Embryonic facial prominence (tissue), 1 donor: ENCODE data around the gene HPCAL1.

ENCODE experiments used
- DNase-seq: peaks from one replicate; pipeline ENCODE4 v3.0.0-alpha.2; 2016; ENCODE audit errors: extremely low spot score

The HPCAL1 gene

DNA sequence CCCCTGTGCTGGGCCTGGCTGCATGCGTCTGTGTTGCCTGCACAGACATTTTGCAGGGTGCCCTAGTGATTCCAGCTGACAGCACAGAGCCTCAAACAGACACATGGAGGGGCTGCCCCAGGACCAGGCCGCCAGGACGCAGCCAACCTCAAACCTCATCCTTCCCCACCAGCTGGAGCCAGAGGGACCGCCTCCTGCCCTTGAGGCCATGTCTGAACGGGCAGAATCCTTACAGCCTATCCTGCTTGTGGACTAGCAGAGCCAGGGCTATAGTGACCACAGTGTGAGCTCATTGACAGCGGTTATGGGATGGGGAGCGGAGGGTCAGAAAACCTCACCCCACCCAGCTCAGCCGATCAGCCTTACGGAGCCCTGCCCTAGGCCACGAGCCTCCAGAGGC lies 123.0 kb downstream of the HPCAL1 start:
- DNase-seq: no peak

DNA sequence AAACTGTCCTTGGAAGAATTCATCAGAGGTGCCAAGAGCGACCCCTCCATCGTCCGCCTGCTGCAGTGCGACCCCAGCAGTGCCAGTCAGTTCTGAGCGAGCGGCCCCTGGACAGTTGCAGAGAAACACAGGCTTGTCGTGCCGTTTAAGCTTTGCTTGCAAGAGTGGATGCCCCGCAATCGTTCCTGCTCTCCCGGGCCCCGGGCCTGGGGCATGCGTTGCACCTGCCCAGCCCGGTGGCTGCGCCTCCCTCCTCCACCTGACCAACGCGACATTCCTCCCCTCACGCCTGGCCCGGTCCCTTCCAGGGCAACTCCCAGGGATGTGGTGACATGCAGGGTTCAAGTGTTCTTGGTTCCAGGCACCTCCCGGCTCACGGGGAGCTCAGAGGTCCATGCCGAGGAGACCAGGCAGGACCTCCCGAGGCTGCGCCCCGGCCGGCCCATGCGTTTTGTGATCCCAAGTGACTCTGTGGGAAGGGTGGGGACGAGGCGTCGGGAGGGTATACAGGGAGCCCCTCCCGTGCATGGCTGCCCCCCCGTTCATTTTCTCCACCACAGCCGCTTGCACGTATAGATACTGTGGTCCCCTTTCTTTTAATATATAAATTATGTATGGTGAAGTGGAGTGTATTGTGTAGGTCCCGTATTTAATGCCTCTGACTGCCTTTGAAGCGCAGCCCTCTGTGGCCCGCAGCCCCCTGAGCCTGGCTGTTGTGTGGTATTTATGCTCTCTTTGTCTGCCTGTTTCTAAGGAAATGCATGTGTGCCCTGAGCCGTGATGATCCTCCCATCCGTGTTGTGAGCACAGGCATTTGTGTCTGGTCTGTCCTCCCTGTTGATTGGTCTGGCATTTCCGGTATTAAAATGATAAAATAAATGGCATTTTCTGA lies 124.3 kb downstream of the HPCAL1 start:
- DNase-seq: no peak

DNA sequence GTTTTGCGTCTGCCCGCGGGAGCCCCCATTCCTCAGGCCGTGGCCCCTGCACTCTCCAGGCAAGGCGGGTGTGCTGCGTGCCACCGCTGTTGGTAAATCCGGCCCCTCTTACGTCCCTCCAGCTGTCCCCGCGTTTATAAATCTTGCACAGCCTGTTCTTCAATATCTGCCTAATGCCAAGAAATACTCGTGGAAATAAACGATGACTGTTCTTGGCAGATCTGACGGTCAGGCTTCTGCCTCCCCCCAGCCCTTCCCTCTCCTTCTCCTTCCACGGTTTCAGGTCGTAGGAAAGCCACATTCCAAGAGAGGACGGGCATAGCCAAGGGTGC lies 124.9 kb downstream of the HPCAL1 start:
- no peak for DNase-seq

DNA sequence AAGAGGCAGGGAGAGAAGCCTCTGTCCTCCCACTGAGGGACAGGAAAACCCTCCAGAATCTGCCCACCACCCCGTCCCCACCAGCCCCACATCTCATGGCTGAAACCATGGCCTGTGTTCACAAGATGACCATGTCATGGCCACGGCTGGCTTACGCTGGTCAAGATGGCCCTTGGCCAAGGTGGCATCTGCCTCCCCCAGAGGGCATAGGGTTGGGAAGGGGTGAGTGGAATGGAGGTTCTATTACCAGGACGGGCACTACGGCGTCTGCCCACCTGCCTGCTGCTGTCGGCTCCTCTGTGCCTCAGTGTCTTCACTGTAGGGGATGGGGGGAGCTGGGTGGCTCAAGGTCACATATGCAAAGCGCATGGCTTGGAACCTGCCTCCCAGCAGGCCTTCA lies 125.7 kb downstream of the HPCAL1 start:
- no peak for DNase-seq

DNA sequence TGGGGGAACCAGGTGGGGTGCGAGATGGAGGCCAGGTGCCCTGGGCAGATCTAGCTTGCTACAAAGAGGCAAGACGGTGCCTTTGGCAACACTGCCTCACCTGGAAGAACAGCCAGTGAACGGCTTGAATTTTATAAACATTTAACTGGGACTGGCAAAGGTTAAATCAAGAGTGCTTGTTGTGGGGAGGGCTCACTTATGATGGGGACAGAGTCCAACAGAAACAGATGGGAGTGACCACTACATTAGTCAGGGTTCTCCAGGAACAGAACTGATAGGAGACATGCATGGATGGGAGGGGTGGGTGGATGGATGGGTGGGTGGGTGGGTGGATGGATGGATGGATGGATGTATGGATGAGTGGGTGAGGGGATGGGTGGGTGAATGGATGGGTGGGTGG lies 126.2 kb downstream of the HPCAL1 start:
- DNase-seq: no peak

DNA sequence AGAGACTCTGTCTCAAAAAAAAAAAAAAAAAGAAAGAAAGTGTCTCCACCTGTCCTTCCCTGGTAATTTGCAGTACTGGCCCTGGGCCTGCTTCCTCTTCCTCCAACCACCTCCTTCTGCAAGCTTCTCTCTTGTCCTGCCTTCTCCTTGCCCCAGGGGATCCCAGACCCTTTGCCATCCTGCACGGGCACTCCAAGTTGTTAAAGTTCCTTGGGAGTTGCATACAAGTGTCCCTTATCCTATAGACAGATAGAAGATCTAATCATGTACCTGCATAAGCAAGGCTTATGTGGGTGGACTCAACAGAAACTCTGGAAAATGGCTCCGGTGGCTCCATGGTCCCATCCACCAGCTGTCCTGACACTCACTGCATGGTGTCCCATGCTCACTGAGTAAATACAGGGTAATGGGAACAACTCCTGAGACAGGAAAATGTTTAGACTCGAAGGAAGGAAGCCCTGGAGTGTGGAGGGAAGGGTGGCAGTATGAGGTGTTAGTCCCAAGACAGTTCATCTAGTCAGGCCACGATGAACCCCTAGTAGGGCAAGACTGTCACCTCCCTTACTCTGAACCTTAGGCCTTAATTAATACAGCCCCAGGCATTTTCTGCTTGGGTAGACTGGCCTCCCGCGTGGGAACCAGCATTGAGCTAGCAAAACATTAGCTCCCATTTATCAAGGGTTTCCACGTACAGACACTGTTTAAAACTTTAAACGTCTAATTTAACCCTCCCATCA lies 128.3 kb downstream of the HPCAL1 start:
- no peak for DNase-seq

DNA sequence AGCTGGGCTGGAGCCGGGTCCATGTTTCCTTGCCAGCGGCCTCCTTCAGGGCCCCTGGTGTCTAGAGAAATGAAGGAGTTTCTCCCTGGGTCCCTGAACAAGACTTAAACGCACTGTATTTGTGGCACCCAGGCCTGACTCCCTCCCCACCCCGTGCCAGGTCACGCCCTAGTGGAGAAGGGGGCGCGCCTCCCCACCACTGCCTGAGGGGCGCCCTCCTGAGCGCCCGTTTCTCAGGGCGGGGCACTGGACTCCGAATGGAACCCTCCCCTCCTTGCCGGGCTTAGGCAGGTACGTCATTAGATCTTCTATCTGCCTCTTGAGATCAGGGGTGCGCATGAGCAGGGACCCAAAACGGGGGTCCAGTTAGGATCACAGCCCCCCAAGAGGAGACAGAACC lies 129.1 kb downstream of the HPCAL1 start:
- DNase-seq: no peak

DNA sequence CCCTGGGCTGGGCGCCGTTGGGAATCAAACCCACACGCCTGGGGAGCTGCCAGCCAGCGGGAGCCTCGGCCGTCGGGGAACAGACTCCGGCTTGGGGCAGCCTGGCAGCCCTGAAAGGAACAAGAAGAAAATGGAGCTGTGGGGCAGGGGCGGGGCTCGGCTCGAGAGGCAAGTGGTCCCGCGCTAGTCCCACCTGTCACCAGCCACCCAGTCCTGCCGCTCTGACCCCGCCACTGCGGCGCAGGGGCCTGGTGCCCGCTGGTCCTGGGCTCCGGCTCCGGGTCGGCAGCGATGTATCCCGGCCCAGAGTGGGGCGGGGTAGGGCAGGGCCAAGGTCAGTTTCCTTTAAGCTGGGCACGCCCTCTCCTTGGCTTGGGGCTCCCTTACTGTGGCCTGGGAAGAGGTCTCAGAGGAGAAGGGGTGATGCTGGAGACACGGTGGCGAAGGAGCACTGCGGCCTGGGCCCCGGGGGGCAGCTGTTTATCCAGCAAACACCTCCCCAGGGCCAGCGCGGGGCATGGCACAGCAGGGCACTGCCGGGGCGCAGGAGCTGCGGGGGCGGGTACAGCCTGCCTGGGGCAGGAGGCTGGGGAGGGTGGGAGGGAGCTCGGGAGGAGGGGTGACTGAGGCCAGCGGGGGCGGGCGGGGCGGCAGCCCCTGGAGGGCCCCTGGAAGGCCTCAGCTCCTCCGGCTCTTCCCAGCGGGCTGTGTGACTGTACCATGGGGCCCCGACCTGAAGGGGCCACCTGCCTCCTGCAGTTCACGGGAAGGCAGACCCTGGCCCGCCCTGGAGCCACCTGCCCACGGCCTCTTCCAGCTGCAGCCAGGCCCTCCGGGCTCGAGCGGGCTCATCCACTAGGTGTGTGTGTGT lies 129.8 kb downstream of the HPCAL1 start:
- no peak for DNase-seq

DNA sequence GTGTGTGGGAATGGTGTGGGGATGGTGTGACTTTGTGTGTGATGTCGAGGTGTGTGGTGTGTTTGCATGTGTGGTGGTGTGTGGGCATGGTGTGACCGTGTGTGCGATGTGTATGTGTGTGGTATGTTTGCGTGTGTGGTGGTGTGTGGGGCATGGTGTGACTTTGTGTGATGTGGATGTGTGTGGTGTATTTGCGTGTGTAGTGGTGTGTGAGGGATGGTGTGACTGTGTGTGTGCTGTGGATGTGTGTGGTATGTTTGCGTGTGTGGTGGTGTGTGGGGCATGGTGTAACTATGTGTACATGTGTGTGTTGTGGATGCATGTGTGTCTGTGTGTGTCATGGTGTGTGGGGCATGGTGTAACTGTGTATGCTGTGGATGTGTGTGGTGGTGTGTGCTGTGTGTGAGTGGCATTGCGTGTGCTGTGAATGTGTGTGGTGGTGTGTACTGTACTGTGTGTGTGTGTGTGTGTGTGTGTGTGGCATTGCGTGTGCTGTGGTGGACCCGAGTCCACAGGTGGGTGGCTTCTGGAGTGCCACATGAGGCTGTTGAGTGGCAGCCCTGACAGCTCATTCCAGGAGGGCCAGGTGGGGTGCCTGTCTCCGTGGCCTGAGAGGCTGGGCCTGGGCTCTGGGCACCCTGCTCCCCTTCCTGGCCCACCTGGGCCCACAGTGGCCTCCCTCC lies 130.7 kb downstream of the HPCAL1 start:
- DNase-seq: no peak

DNA sequence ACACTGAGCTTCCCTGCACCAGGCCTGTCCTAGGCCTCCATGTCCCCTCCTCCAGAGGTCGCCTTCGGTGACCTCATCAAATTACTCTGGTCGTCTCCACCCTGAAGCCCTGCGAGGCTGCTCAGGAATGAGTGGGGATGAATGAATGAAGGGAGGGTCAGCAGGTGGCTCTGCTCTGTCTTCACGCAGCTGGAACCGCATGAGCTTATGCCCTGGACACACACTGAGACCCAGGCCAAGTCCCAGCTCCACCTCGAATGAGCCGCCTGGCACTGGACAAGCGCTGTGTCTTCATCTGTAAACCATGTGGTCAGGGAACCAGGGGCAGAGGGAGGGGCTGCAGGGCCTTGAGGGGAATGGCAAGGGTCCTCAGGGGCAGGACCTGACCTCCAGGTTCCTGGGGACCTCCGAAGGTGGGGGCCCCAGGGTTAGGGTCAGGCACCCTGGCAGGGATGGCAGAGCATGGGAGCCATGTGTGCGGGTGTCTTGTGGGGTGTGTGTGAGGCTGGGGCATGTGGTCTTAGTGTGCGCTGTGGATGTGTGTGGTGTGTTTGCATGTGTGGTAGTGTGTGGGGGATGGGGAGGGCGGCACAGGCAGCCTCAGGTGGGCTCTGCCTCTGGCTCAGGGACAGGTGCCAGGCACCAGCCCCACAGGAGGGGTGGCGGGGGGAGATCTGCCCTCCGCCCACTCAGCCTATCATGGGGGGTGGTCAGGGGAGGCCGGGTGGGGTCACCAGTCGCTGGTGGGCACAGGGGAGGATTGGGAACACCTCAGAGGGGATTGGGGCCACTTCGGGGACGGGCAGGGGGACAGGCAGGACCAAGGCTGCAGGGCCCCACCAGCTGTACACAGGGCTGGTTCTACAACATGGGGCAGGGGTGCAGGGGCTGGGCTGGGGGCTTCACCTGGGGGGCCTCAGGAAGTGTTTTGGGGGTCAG lies 131.5 kb downstream of the HPCAL1 start:
- no peak for DNase-seq

DNA sequence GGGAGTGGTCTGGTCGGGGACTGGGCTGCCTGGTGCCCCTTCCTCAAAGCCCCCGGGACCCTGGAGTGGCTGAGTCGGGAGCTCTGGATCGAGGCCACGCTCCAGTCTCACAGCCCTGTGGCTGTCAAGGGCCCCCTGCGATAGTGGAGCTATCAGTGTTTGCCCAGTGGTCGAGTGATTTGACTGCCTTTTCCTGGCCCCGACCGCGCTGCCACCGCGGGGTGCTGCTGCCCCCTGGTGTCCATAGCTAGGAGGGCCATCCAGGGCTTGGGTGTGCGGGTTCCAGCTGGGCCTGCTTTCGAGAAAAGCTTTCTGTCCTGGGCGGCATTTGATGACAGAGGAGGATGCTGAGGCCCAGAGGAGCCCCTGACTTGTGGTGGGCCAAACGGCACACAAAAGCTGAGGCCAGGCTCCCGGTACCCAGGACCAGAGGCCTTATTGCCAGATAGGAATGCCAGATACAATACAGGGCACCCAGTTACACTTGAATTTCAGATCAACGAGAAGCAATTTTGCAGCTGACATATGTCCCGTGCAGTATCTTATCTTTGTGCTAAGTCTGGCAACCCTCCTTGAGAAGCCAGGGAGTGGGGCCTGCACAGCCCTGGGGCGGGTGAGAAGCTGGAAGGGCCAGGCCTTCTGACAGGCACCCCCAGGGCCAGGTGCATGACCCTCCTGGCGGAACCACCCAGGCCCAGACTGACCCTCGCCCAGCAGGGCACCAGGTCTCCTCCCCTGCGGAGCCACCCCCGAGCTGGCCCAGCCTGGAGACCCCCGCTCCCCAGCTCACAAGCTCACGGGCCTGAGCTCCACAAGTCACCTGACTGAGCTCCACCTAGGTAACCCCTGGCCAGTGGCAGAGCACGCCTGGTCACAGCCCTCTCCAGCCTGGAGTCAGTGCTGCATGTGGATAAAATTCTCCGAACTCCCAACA lies 132.4 kb downstream of the HPCAL1 start:
- DNase-seq: no peak

DNA sequence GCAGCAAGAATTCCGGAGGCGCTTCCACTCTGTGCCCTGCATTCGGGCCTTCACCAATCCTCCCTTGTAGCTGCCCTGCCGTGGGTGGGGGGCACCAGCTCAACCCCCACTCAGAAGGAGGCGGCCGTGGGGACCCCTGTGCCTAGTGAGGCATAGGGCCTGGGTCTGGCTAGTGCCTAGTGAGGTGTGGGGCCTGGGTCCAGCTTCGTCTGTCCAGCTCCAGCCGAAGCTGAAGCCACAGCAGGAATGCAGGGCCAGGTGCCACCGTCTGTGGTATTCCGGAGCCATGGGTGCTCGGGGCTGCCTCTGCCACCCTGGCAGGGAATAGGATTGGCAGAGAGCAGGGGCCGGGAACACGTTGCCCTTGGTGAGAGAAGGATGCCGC lies 133.1 kb downstream of the HPCAL1 start:
- no peak for DNase-seq

DNA sequence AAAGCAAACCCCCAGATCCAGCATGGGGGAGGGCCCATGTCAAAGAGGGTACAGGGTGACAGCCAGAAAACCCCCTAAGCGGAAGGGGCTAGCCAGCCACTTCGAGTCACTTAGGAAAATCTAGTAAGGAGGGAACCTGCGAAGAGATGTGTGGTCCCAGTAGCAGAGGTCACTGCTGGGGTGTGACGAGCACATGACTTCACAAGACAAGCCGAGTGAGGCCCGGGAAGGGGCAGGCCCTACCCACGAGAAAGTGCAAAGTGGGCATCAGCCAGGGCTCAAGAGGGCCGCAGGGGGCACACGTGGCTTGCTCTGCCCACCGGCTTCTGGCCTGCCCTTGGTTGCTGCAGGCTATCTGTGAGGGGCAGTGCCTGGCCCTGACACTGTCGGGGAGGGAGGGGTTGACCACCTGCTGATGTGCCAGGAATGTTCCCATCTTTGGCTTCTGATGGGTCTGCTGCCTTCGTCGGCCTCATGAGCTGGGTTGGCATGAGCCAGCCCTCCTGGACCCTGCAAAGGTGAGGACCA lies 133.9 kb downstream of the HPCAL1 start:
- DNase-seq: no peak

DNA sequence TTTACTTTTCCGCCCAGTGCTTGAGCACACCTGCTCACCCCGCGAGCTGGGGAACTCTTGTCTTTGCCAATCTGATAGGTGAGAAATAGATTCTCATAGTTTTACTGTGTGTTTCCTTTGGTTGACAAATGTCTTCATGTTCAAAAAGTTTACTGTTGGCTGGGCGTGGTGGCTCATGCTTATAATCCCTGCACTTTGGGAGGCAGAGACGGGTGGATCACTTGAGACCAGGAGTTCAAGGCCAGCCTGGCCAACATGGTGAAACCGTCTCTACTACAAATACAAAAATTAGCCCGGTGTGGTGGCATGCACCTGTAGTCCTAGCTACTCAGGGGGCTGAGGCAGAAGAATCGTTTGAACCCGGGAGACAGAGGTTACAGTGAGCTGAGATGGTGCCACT lies 135.1 kb downstream of the HPCAL1 start:
- no peak for DNase-seq

DNA sequence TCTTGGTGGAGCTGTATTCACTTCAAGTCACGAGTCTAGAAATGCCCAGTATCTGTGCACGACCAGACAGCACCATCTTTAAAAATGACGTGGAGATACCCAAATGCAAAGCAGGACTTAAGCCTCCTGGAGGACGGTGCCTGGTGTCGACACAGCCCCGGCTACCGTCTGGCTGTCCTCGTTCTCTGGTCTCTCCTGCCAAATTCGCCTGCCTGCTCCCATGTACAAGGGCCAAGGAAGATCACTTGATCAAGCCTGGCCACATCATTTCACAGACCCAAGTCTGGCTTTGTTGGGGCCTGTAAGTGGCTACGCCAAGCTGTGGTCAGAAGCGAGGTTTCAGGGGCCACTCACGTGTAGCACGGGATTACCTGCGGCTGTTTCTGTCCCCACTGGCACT lies 136.0 kb downstream of the HPCAL1 start:
- DNase-seq: no peak

DNA sequence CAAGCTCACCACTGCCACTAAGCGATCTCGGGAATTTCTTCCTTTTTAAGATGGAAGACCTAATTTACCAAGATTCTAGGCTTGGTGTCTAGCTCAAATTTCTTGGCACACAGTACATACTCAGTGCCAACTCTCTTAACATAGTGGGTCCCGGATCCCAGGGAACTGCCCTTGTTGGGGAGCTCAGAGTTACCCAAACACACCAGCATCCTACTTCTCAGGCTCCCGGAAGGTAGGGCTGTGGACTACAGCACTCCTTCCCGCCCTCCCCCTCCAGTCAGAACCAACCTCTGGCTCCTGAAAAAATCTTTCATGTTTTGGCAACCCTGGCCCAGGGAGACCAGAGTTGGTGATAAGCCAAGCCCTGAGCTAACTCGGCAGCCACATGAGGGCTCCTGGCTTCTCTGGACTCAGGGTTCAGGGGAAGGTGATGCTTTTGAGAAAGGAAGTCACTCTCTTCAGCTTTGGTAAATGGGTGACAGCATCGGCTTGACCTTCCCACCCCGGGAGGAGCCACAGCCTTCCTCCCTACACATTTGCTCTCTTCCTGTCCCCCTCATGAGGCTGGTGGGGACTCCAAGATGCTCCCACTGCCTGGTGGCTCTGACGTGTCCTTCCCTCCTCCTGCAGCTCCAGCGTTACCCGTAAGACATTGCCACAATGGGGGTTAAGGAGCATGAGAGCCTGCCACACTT lies 136.6 kb downstream of the HPCAL1 start:
- no peak for DNase-seq

DNA sequence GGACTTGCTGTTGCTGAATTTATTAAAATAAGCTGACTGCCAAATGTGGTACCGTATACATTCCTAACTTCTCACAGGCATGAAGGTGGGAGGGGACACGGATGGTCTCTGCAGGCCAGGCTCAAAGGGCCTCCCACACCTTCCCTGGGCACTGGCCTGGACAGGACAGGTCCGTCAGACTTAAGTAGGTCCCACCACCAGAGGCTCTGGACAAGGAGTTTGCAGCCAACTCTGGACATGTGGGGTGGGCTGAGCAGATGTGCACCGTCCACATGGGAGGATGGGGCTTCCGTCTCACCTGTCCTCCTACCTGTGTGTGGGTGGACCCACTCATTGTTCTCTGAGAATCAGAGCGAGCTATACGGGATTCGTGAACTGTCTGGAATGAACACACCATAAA lies 137.3 kb downstream of the HPCAL1 start:
- no peak for DNase-seq

DNA sequence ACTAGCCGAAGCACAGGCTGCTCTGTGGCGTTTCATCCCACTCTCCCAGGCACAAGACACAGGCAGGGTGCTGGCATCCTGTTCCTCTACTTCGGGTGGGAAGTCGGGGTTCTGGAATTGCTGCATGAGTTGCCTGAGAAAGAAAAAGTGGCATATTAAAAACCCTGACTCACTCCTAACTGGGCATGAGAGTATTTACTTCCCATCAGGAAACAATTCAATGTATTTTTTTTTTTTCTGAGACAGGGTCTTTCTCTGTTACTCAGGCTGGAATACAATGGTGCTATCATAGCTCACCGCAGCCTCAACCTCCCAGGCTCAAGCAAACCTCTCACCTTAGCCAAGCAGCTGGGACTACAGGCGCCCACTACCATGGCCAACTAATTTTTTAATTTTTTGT lies 138.0 kb downstream of the HPCAL1 start:
- DNase-seq: no peak

DNA sequence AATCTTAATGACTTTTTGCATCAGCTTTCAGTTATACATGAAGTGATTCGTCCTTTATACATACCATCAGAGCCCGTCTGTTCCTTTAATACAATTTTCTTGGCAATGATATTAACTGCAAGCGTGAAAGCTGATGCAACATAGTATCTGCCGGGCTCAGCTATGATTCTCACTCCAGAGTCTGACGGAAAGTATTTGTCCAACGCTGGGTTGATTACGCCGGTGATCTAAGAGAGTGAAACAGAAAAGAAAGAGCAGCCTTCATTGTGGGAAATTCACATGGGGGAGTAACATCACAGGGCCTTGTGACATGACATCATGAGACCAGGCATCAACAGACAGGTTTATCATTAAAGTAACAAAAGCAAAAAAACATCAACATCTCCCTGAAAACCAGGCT lies 139.2 kb downstream of the HPCAL1 start:
- no peak for DNase-seq
